GM21423 (cell line): ENCODE measurements around the gene ANKS3.

Experiments used
- ATAC-seq: cut with Tn5 transposase; IDR thresholded peaks from one replicate; pipeline ENCODE4 v1.9.1; 2021; ENCODE audit warnings: mild to moderate bottlenecking, moderate library complexity; ENCODE audit not compliant: unreplicated experiment

ANKS3 gene, protein sequence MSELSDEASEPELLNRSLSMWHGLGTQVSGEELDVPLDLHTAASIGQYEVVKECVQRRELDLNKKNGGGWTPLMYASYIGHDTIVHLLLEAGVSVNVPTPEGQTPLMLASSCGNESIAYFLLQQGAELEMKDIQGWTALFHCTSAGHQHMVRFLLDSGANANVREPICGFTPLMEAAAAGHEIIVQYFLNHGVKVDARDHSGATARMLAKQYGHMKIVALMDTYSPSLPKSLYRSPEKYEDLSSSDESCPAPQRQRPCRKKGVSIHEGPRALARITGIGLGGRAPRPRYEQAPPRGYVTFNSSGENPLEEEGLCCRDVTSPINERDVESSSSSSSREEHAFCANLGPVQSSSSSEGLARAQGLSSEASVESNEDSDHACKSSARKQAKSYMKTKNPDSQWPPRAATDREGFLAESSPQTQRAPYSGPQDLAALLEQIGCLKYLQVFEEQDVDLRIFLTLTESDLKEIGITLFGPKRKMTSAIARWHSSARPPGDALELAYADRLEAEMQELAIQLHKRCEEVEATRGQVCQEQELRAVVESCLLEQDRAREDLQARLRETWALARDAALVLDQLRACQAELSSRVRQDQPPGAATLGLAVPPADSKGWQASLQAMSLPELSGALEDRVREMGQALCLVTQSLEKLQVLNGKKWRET

DNA sequence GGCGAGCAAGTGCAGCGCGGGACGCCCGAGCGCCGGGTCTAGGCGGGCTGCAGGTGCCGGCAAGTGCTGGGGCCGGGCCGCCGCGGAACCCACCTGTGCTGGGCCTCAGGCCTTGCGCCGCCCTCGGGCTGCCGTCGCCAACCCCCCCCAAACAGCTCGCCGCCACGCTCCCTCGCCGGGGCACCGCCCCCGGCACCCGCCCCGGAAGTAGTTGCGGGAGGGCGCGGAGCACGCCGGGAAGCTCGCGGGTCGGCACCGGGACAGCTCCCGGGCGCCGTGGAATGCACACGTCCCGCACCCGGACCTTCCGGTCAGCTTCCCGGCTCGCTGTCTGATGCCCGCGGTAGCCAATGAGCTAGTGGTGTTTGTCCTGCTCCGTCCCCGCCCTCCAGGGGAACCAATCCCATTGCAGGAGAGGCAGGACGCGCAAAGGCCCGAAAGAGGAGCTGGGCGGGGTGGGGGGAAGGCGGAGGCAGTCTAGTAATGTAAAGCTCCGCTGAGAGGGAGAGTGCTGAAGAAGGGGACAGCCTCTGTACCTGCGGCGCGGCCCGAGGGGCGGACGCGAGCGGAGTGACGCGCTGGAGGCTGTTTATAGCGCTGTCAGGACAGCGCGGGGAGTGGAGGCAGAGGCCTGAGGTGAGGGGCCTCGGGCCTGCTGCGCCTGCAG, at the start of gene ANKS3, which contains the start of gene DNAAF8:
Gene ANKS3 (minus strand): TSS at position 209 of the 667 bp plus-strand sequence. CDS start 4,122 bp downstream, outside the sequence.
Gene DNAAF8 (plus strand): TSS at position 475 of the 667 bp plus-strand sequence. CDS start 1,978 bp downstream, outside the sequence.
- ATAC-seq = peak; percentile 78

DNA sequence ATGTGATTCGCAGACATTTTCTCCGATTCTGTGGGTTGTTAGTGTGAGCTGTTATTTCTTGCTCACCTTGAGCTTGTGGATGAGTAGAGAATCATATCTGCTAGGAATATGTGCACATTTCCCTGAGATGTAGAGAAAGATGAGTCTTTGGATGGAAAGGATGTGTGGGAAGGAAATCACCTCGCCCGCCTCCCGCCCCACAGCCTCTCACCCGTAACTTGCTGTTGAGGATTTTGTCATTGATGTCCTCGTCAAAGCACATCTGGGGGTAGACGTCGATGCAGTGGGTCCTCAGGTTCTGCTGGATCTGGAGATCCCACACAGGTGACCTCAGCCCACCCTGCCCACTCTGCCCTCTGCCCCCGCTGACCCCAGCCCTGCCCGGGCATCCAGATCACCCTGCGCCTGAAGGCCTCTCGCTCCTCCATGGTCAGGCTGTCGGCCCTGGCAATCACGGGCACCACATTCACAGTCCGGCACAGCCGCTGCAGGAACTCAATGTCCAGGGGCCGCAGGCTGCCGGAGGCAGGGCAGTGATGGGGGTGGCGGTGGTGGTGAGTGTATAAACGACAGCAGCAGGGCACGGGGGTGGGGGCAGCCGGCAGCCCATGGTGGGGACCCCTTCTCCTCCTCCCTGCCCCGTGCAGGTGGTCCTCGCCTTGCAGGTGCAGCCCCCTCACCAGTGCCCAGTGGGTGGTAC, 49.3 kb upstream of the ANKS3 start:
- ATAC-seq = no peak

DNA sequence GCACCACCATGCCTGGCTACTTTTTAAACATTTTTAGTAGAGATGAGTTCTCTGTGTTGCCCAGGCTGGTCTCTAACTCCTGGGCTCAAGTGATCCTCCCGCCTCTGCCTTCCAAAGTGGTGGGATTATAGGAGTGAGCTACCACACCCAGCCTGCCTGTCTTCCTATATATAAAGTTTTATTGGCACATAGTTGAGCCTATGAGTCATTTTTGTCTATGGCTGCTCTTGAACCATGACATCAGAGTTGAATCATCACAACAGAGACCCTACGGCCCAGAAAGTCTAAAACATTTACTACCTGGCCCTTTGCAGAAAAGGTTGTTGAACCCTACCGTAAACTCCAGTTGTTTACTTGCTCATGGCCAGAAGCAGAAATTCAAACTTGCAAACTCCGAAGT, 46.2 kb upstream of the ANKS3 start:
- ATAC-seq = no peak

DNA sequence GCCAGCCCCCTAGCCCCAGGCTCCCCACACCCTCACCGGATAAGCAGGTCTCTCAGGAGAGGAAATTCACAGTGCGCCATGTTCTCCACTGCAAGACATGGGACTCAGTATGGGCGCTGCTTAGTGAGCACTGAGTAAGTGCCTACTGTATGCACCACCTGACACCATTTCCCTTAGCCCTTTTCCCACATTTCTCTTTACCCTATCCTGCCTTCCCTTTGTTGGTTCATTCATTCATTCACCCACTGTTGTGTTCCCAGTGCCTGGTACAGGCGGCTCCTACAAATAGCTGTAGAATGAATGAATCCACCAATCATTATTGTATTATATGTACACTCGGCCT, 44.0 kb upstream of the ANKS3 start:
- no peak for ATAC-seq

DNA sequence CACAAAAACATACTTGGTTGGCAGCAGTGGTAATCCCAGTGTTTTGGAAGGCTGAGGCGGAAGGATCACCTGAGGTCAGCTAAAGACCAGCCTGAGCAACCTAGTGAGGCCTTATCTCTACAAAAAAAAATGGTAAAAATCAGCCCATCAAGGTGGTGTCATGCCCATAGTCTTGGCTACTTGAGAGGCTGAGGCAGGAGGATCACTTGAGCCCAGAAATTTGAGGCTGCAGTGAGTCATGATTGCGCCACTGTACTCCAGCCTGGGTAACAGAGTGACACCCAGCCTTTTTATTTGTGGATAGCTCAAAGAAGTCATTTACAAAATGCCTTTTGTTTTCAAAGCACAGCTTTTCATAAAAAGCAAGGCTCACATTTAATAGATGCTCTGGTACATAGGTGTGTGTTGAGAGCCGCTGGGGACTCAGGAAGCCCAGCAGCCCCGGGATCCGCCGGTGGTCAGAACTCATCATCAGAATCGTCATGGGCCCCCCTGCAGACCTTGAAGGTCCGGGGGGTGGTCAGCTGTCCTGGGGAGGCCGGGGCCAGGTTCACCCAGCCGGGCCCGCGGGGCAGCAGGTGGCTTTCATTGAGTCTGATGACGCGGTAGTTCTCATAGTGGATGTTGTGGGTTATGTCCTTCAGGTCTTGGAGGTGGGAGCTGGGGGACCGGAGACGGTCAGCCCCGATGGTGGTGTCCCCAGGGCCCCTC, 43.4 kb upstream of the ANKS3 start:
- ATAC-seq = no peak

DNA sequence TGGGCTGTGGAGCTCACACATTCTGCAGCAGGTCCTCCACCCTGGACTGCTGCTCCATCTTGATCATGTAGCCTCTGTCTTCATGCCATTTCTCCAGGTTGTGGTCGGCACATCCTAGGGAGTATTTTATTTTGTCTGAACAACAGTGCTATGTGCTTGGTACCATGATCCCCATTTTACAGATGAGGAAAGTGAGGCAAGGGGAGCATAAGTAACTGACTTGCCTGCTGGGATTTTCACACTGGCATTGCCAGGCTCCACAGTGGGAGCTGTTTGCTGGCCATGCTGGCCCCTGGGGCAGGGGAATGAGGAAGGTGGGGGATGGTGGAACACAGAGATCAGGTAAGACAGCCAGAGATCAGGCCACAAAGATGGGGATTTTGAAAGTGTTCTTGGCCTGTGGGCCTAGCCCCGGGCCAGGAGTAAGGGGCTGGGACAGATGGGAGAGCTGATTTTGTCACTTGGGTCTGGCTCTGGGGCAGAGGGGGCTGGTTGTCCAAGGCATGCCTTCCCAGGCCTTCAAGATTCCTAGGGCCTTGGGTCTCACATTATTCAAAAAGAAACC, 42.2 kb upstream of the ANKS3 start:
- no peak for ATAC-seq

DNA sequence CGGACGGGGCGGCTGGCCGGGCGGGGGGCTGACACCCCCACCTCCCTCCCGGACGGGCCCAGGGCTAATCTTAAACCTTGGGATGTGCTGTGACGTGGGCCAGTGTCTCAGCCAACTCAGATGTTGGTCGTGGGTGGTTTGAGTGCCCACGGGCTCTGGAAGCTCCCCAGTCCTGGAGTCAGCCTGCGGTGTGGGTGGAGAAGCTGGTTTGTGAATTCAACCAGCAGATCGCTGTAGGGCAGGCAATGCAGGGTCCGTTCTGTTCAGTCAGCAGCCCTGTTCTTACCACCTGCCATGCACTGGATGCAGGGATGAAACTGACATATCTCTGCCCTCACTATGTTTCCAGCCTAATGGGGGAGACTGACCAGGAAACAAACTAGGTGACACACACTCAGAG, 40.9 kb upstream of the ANKS3 start:
- no peak for ATAC-seq

DNA sequence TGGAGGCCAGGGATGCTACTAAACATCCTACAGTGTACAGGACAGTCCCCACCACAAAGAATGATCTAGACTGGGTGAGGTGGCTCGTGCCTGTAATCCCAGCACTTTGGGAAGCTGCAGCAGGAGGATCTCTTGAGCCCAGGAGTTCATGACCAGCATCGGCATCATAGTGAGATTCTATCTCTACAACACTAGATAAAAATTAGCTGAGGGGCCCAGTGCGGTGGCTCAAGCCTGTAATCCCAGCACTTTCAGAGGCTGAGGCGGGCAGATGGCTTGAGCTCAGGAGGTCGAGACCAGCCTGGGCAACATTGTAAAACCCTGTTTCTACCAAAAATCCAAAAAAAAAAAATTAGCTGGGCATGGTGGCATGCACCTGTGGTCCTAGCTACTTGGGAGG, 38.3 kb upstream of the ANKS3 start:
- ATAC-seq = no peak

DNA sequence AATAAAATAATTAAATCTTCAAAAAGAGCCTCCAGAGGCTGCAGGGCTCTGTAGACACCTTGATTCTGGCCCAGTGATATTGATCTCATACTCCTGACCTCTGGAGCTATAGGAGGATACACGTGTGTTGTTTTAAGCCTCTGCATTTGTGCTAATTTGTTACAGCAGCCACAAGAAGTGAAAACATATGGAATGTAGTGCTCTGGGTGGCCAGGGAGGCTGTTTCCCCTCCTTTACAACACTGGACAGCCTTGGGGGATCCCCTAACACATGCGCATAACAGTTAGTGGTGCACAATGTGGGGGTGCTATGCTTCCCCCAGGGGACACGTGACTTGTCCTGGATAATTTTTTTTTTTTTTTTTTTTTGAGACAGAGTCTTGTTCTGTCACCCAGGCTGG, 37.6 kb upstream of the ANKS3 start:
- no peak for ATAC-seq

DNA sequence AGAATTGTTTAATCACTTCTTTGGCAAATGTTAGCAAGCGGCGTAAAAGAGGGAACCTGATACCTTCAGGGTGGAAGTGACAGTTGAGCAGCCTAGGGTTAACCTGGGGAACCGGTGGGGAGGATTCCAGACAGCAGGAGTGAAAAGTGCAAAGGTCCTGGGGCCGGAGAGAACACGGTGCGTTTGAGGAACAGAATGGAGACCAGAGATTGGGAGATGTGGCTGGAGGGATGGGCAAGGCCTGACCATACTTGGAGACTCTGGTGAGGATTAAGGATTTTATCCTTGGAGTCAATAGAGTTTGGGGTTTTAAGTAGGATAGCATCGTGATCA, 35.2 kb upstream of the ANKS3 start:
- no peak for ATAC-seq

DNA sequence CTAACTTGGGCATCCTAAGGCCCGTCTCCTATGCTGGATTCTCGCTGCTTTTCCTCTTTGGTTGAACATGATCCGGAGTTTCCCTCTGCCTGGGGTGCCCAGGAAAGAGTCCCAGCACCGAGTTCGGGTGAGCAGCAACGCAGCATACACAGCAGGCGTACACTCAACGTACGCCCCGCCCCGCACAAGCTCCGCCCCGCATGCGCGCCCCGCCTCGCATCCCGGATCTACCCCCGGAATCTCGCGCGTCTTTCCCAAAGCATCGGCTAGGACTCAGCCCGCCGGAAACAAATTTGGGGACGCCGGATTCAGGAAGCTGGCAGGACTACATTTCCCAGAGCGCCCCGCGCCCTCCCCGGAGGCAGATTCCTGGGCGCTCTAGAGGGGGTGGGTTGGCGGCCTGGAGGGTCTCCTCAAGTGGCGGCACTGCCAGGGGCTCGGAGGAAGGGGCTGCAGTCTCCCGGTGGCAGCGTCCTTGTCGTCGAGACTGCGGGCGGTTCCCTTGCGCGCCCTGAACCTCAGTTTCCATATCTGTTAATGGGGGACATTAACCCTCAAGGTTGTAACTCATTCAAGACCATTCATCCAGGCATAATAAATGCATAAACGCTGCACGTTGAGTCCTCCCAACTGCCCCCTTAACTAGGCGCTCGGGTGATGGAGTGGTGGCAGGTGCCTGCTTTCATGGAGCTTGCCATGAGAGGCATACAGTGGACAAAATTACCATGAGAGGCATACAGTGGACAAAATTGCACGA, 34.7 kb upstream of the ANKS3 start:
- peak; percentile 53 for ATAC-seq

DNA sequence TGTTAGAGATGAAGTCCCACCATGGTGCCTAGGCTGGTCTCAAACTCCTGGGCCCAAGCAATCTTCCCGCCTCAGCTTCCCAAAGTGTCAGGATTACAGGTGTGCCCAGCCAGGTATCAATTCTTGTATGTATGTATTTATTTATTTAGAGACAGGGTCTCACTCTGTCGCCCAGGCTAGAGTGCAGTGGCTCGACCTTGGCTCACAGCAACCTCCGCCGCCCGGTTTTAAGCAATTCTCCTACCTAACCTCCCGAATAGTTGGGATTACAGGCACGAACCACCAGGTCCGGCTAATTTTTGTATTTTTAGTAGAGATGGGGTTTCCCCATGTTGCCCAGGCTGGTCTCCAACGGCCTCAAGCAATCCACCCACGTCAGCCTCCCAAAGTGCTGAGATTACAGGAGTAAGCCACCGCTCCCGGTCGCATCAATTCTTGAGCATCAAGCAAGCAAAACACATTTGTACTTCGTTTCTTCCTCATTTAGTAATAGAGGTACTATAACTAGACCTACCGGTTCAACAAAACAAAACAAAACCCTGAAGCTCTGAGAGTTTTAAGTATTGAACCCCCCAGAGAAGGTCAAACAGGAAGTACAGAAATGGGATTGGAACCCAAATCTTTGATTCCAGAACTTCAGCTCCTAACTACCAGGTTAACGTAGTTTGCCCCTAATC, 33.9 kb upstream of the ANKS3 start:
- no peak for ATAC-seq

DNA sequence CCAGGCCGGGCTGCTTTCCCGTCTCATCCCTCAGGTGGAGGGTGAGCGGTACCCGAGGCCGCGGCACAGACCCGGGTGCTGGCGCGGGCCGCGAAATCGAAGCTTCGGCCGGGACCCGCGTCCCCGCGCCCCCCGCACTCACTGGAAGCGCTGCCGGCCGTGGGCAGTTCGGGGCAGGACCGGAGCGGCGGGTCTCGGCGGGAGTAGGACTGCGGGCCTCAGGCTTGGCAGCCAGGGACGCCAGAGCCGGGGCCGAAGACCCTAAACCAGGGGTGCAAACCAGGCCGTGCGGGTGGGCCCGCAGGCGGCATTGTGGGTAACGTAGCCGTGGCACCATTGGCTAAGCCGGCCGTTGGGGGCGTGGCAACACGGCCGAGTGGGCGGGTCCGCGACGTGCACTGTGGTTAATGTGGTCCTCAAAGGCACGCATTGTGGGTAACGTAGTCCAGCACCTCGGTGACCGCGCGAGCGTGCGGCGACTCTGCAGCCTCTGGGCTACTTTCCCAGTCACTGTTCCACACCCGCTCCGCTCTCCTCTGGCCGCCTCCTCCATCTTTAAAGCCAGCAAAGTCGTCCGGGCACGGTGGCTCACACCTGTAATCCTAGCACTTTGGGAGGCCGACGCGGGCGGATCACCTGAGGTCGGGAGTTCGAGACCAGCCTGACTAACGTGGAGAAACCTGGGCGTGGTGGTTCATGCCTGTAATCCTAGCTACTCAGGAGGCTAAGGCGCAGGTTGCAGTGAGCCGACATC, 33.0 kb upstream of the ANKS3 start, which contains the start of gene ZNF500:
Gene ZNF500 (minus strand): TSS at position 288 of the 754 bp plus-strand sequence. CDS start 1,184 bp downstream, outside the sequence.
- ATAC-seq = peak; percentile 87

DNA sequence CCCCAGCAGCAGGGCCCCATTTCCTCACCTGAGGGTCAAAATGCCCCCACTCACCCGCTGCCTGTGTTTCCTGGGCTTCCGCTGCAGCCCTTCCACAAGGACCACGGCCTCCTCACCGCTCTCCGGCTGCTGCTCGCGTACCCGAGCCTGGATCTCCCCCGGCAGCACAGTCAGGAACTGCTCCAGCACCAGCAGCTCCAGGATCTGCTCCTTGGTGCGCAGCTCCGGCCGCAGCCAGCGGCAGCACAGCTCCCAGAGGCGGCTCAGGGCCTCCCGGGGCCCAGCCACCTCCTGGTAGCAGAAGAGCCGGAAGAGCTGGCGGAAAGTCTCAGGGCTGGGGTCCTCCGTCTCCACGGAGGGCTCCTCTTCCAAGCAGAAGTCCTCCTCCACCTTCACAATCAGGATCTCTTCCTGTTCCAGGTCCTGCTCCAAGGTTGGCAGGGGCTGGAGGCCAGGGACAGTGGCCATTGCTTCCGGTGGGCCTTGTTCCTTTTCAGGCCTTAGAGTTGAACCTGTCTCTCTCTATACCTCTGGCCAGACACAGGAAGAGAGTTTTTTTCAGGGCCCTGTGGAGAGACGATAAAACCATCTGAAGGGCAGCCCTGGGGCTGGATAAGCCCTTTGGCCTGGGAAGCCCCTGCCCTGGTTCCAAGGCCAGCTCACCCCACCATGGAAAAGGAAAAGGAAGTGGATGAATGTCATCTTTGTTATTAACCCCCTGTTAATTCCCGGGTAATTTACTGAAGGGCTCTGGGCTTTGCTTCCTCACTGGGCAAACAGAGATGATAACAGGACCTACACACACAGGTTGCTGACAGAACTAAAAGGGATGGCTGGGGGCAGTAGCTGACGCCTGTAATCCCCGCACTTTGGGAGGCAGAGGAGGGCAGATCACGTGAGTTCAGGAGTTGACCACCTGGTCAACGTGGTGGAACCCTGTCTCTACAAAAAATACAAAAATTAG, 31.7 kb upstream of the ANKS3 start:
- ATAC-seq = no peak

DNA sequence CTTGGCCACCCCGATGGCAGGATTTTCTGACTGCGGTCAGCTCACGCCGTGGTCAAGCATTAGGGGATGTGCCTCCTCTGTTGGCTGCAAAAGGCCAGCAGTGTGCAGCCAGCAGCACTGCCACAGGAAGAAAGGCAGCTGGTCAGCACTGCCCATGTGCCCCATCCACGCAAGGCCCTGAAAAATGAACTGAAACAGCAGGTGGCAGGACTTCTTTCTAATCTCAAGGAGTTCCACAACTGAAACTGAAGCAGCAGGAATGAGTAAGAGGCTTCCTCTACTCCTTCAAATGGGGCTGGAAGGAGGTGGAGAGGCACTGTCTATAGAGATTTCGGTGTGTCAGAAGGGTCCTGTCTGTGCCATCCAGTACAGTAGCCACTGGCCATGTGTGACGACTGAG, 29.7 kb upstream of the ANKS3 start:
- no peak for ATAC-seq

DNA sequence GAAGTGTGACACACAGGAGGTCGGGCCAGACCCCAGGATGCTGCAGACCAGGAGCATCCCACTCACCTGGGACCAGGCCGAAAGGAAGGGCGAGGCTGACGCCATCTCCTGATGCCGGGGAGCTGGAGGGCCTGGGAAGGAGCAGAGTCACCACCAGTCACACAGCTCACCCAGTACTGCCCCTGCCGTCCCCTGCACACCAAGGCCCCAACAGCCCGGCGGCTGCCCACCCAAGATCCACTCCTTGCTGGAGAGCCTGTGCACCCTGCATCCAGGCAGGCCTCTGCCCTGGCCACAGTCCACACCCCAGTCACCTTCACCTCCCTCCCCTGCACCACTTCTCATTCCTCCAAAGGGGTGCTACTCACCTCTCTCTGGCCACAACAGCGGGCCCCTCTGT, 28.1 kb upstream of the ANKS3 start:
- ATAC-seq = no peak

DNA sequence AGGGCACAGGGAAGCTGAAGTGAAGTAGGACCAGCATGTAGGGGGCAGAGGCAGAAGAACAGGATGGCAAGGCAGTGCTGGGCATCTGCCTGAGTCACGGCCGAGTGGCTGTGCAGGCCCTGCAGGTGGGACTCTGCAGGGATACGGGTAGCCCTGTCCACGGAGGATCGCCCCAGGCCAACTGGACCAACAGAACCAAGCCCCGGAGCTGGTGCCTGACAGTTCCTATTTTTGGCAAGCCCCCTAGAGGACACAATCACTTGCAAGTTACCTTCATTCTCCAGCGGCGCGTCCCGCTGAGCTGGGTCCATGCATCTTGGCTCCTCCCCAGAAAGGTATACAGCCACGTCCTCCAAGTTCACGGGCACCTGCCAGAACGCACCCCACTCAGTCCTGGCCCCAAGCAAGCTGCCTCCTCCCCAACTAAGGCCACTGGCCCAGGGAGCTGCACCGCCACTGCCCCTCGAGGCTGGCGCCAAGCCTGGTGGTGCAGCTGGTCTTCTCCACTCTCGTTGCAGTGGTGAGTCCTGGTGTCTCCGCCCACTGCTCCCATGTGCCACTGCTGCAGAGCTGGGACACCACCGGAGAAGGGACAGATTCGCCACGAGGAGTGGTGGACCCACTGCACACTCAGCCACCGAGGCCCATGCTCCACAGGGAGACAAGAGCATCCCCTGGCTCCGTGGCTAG, 26.3 kb upstream of the ANKS3 start:
- no peak for ATAC-seq
